Lower leg skin (tissue), 3 donors: ENCODE results near the gene UHRF1.

Experiments
- CTCF ChIP-seq, 3 donors: fragments of 450-650 bp; IDR thresholded peaks; one replicate each; pipeline ENCODE4 v1.5.1; 2016; ENCODE audit warnings: antibody characterized with exemption in 3 of 3, mild to moderate bottlenecking in 3 of 3, moderate library complexity in 2 of 3
- POLR2A ChIP-seq, 2 donors: fragments of 450-650 bp; IDR thresholded peaks; one replicate each; pipeline ENCODE4 v1.6.1; 2016 to 2017; ENCODE audit warnings: antibody characterized with exemption in 2 of 2, mild to moderate bottlenecking in 1 of 2, moderate library complexity in 1 of 2

DNA sequence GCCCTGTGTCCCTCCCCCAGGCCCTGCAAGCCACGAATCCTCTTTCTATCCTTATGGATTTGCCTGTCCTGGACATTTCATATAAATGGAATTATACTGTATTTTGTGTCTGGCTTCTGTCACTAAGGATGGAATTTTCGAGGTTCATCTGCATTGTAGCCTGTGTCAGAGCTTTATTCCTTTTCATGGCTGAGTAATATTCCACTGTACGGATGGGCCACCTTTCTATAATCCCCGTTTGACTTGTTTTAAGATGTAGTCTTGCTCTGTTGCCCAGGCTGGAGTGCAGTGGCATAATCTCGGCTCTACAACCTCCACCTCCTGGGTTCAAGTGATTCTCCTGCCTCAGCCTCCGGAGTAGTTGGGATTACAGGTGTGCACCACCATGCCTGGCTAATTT lies 55.8 kb downstream of the UHRF1 start:
- TF ChIP-seq CTCF (IDR thresholded peaks at IDR 0.05): no peak
- TF ChIP-seq POLR2A (IDR thresholded peaks at IDR 0.05): no peak
